ENCODE data around the gene SPATA31D3.
"Not testable (repeated sequence)": the region's sequence is repeated elsewhere in the genome, so short reads cannot be mapped to it uniquely, and the experiment has no call there.

SPATA31D3 gene

GRCh38 chr9:81986051-81986450 lies 42.8 kb downstream of the SPATA31D3 start:
- no peak overlapping the region for H3K27ac Mint-ChIP-seq
- no peak for DNase-seq
- no peak for TF ChIP-seq CTCF (IDR thresholded peaks at IDR 0.05)
- no peaks in the 10 kb centered on the region for H3K27me3 Mint-ChIP-seq (ENCODE audit: low read depth, poor library complexity)
- no peaks in the 10 kb centered on the region for H3K36me3 Mint-ChIP-seq (ENCODE audit: low read depth)
- no peaks in the 10 kb centered on the region for H3K4me1 Mint-ChIP-seq
- no peak overlapping the region for H3K4me3 Mint-ChIP-seq
- peaks cover 4% of the 10 kb centered on the region for H3K9me3 Mint-ChIP-seq

- not testable (repeated sequence) for H3K27me3 Mint-ChIP-seq (ENCODE audit: low read depth, poor library complexity); DNase-seq; H3K27ac Mint-ChIP-seq; H3K4me1 Mint-ChIP-seq; H3K4me3 Mint-ChIP-seq; H3K36me3 Mint-ChIP-seq (ENCODE audit: low read depth)
- peaks cover 13% of the 10 kb centered on the region for H3K9me3 Mint-ChIP-seq
Measured at GRCh38 chr9:81988472-81988871, 45.2 kb downstream of the SPATA31D3 start, which contains the start of gene SPATA31D1. TSS of gene SPATA31D1 (plus strand) at chr9:81988772. CDS start at chr9:81988819, 47 bp downstream.

GRCh38 chr9:81989700-81990099 lies 46.4 kb downstream of the SPATA31D3 start:
- Mint-ChIP-seq H3K36me3 (ENCODE audit: low read depth) (no peaks in the 10 kb centered on the region), H3K27me3 (ENCODE audit: low read depth, poor library complexity) (peaks cover 13% of the 10 kb centered on the region), H3K27ac (no peak overlapping the region), H3K4me3 (no peak overlapping the region), H3K4me1 (no peaks in the 10 kb centered on the region), H3K9me3 (peaks cover 13% of the 10 kb centered on the region)
- no peak for DNase-seq
- no peak for TF ChIP-seq CTCF (IDR thresholded peaks at IDR 0.05)

GRCh38 chr9:81993656-81994055 lies 50.4 kb downstream of the SPATA31D3 start:
- Mint-ChIP-seq H3K36me3 (ENCODE audit: low read depth) (no peaks in the 10 kb centered on the region), H3K27me3 (ENCODE audit: low read depth, poor library complexity) (peaks cover 17% of the 10 kb centered on the region), H3K4me3 (no peak overlapping the region), H3K27ac (no peak overlapping the region), H3K9me3 (peaks cover 13% of the 10 kb centered on the region), H3K4me1 (no peaks in the 10 kb centered on the region)
- no peak for TF ChIP-seq CTCF (IDR thresholded peaks at IDR 0.05)
- DNase-seq = no peak

All from nephron progenitor cell (in vitro differentiated cells).